Measurements from ENCODE around the gene TTC33.

TTC33 gene

GRCh38 chr5:40475561-40475960, 280.2 kb downstream of the TTC33 start:
- no peak for DNase-seq

GRCh38 chr5:40474250-40474649, 281.5 kb downstream of the TTC33 start:
- DNase-seq = no peak

GRCh38 chr5:40465416-40465815, 290.3 kb downstream of the TTC33 start:
- DNase-seq = no peak

GRCh38 chr5:40464511-40464910, 291.2 kb downstream of the TTC33 start:
- no peak for DNase-seq

All from SHP77 treated with DMSO at 0.1 percent for 48 hours (cell line).